Parathyroid adenoma (tissue), 2 donors: ENCODE results near the gene OPA3.
A peak's percentile ranks its signal among the peaks of the same experiment; 100 is the strongest.

Source experiments
- H2AFZ ChIP-seq: fragments of 300-600 bp; sonication (generic); one replicate; pipeline ENCODE4 v1.7.0; 2017; ENCODE audit warnings: antibody characterized with exemption, mild to moderate bottlenecking
- H3K27ac ChIP-seq: fragments of 300-600 bp; sonication (generic); one replicate; pipeline ENCODE4 v1.7.0; 2017
- H3K27me3 ChIP-seq: fragments of 300-600 bp; sonication (generic); one replicate; pipeline ENCODE4 v1.7.0; 2017; ENCODE audit warnings: low read length; ENCODE audit not compliant: control insufficient read depth, insufficient read depth
- H3K36me3 ChIP-seq: fragments of 300-600 bp; sonication (generic); one replicate; pipeline ENCODE4 v1.7.0; 2017; ENCODE audit warnings: low read length; ENCODE audit not compliant: control insufficient read depth, insufficient read depth
- H3K4me1 ChIP-seq: fragments of 300-600 bp; sonication (generic); one replicate; pipeline ENCODE4 v1.7.0; 2017; ENCODE audit warnings: control low read depth
- H3K4me2 ChIP-seq: fragments of 300-600 bp; sonication (generic); one replicate; pipeline ENCODE4 v1.7.0; 2017; ENCODE audit warnings: low read length
- H3K4me3 ChIP-seq: fragments of 300-600 bp; sonication (generic); one replicate; pipeline ENCODE4 v1.7.0; 2017; ENCODE audit warnings: low read depth, low read length
- H3K79me2 ChIP-seq: fragments of 300-600 bp; sonication (generic); one replicate; pipeline ENCODE4 v1.7.0; 2017; ENCODE audit warnings: control low read depth
- H3K9ac ChIP-seq: fragments of 300-600 bp; sonication (generic); one replicate; pipeline ENCODE4 v1.7.0; 2017; ENCODE audit warnings: mild to moderate bottlenecking
- H3K9me3 ChIP-seq: fragments of 300-600 bp; sonication (generic); one replicate; pipeline ENCODE4 v1.7.0; 2017; ENCODE audit warnings: low read length; ENCODE audit not compliant: control insufficient read depth
- CTCF ChIP-seq: fragments of 300-600 bp; sonication (generic); IDR thresholded peaks from one replicate; pipeline ENCODE4 v1.7.0; 2017; ENCODE audit warnings: antibody characterized with exemption, mild to moderate bottlenecking
- donor health status: primary hyperparathyroidism.

Gene OPA3

GRCh38 chr19:45488708-45489107 is 95.9 kb downstream of the OPA3 start:
- H3K4me3 ChIP-seq = no peak overlapping the region
- no peak overlapping the region for H2AFZ ChIP-seq
- H3K9me3 ChIP-seq = no peaks in the 10 kb centered on the region
- no peaks in the 10 kb centered on the region for H3K27me3 ChIP-seq
- H3K27ac ChIP-seq = no peak overlapping the region
- H3K79me2 ChIP-seq = no peaks in the 10 kb centered on the region
- no peak for TF ChIP-seq CTCF
- no peak overlapping the region for H3K4me2 ChIP-seq
- peaks cover 6% of the 10 kb centered on the region for H3K4me1 ChIP-seq
- no peaks in the 10 kb centered on the region for H3K36me3 ChIP-seq
- H3K9ac ChIP-seq = no peak overlapping the region

DNA sequence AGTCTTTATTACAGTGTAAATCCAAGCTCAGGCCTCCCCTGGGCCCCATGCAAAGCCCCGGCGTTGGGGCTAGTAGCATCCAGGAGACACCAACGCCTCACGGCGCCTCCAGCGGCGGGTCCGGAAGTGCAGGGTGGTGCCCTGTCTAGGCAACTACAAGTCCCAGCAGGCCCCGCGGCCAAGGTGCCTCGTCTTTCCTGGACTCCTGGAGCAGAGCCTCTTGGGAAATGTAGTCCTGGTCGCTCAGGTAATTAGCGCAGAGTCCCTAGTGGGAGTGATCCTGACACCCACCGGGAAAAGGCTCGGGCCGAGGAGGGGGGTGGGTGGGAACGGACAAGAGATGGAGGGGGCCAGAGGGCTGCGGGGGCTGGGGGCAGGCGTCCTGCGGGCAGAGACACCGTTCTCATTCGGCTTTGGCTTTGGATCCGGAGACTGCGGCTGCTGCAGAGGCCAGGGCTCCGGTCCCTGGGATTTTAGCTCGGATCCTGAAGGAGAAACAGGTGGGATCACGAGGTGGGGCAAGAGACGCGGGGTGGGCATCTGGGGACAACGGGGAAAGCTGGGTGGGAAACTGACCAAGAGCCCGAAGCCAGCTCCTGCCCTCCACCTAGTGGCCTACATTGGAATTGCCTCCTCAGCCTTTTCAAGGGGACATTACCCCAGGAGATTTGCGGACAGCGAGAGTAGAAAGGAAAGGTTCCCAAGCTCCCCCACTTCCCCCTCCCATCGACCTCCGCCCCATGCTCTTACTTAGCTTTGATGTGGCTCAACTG is 99.1 kb downstream of the OPA3 start:
- no peaks in the 10 kb centered on the region for H3K9me3 ChIP-seq
- H2AFZ ChIP-seq = peak overlapping the region; percentile 97
- no peaks in the 10 kb centered on the region for H3K27me3 ChIP-seq
- no peak overlapping the region for H3K9ac ChIP-seq
- TF ChIP-seq CTCF = peak; percentile 74
- no peaks in the 10 kb centered on the region for H3K79me2 ChIP-seq
- H3K27ac ChIP-seq = peak overlapping the region; percentile 86
- peak overlapping the region; percentile 96 for H3K4me2 ChIP-seq
- no peaks in the 10 kb centered on the region for H3K36me3 ChIP-seq
- peaks cover 3% of the 10 kb centered on the region for H3K4me1 ChIP-seq
- peak overlapping the region; percentile 80 for H3K4me3 ChIP-seq

- H3K9ac ChIP-seq = no peak overlapping the region
- H3K27me3 ChIP-seq = no peaks in the 10 kb centered on the region
- H3K36me3 ChIP-seq = no peaks in the 10 kb centered on the region
- no peak overlapping the region for H3K4me3 ChIP-seq
- H3K27ac ChIP-seq = no peak overlapping the region
- H3K4me1 ChIP-seq = peaks cover 3% of the 10 kb centered on the region
- peak overlapping the region; percentile 97 for H2AFZ ChIP-seq
- H3K9me3 ChIP-seq = no peaks in the 10 kb centered on the region
- H3K4me2 ChIP-seq = no peak overlapping the region
- no peak for TF ChIP-seq CTCF
- no peaks in the 10 kb centered on the region for H3K79me2 ChIP-seq
Measured at GRCh38 chr19:45484273-45484945, 100.2 kb downstream of the OPA3 start.

DNA sequence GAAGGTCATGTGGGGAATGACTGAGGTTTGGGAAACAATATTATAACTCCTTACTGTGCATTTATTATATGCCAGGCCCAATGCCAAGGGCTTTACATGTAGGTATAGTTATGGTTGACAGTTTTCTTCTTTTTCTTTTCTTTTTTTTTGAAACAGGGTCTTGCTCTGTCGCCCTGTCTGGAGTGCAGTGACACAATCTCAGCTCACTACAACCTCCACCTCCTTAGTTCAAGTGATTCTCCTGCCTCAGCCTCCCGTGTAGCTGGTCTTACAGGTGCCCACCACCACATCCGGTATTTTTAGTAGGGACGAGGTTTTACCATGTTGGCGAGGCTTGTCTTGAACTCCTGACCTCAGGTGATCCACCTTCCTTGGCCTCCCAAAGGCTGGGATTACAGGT is 101.6 kb downstream of the OPA3 start:
- H3K27me3 ChIP-seq = no peaks in the 10 kb centered on the region
- TF ChIP-seq CTCF = no peak
- H3K79me2 ChIP-seq = no peaks in the 10 kb centered on the region
- no peak overlapping the region for H3K4me3 ChIP-seq
- no peak overlapping the region for H2AFZ ChIP-seq
- H3K27ac ChIP-seq = no peak overlapping the region
- H3K4me2 ChIP-seq = no peak overlapping the region
- H3K36me3 ChIP-seq = no peaks in the 10 kb centered on the region
- no peak overlapping the region for H3K9ac ChIP-seq
- H3K4me1 ChIP-seq = peaks cover 5% of the 10 kb centered on the region
- no peaks in the 10 kb centered on the region for H3K9me3 ChIP-seq
